Osteocyte (in vitro differentiated cells): ENCODE data around the gene COL23A1. TPM values are rescaled to one million over a fixed set of nuclear protein-coding genes. Genes with fewer than 3 reads are reported as not detected.

ENCODE experiments used
- DNase-seq: peaks from one replicate; pipeline ENCODE4 v3.0.0; 2021; ENCODE audit warnings: mixed read lengths; ENCODE audit not compliant: unreplicated experiment; ENCODE audit errors: extremely low spot score
- H3K27ac Mint-ChIP-seq: one replicate; pipeline ENCODE4 v1.8.0; 2021; ENCODE audit warnings: mild to moderate bottlenecking, mixed read lengths; ENCODE audit not compliant: unreplicated experiment
- H3K27me3 Mint-ChIP-seq: one replicate; pipeline ENCODE4 v1.8.0; 2021; ENCODE audit warnings: mixed read lengths; ENCODE audit not compliant: unreplicated experiment
- H3K36me3 Mint-ChIP-seq: one replicate; pipeline ENCODE4 v1.8.0; 2021; ENCODE audit warnings: mixed read lengths; ENCODE audit not compliant: unreplicated experiment
- H3K4me1 Mint-ChIP-seq: one replicate; pipeline ENCODE4 v1.8.0; 2021; ENCODE audit warnings: mixed read lengths; ENCODE audit not compliant: unreplicated experiment
- H3K4me3 Mint-ChIP-seq: one replicate; pipeline ENCODE4 v1.8.0; 2021; ENCODE audit warnings: mild to moderate bottlenecking, moderate library complexity, mixed read lengths; ENCODE audit not compliant: unreplicated experiment
- H3K9me3 Mint-ChIP-seq: one replicate; pipeline ENCODE4 v1.8.0; 2021; ENCODE audit warnings: mixed read lengths; ENCODE audit not compliant: unreplicated experiment
- CTCF ChIP-seq: fragments of 200-600 bp; sonication (generic); IDR thresholded peaks from 2 replicates; pipeline ENCODE4 v1.5.0; 2021; ENCODE audit warnings: antibody characterized with exemption, mild to moderate bottlenecking, moderate library complexity
- total RNA-seq: library from RNA; stranded (reverse); gene quantifications from 2 replicates; pipeline ENCODE4 v1.2.1, GENCODE V29; 2021

COL23A1 gene
- total RNA-seq, 1 donor from 2014 or later, result not detected

GRCh38 chr5:178343306-178343705, 246.9 kb downstream of the COL23A1 start:
- no peak overlapping the region for H3K4me3 Mint-ChIP-seq
- H3K4me1 Mint-ChIP-seq, result no peaks in the 10 kb centered on the region
- TF ChIP-seq CTCF, result no peak
- no peak overlapping the region for H3K27ac Mint-ChIP-seq
- H3K27me3 Mint-ChIP-seq, result no peaks in the 10 kb centered on the region
- no peaks in the 10 kb centered on the region for H3K9me3 Mint-ChIP-seq
- no peaks in the 10 kb centered on the region for H3K36me3 Mint-ChIP-seq
- DNase-seq, result no peak

GRCh38 chr5:178341851-178342140, 248.4 kb downstream of the COL23A1 start:
- no peak for DNase-seq
- H3K36me3 Mint-ChIP-seq, result no peaks in the 10 kb centered on the region
- no peaks in the 10 kb centered on the region for H3K4me1 Mint-ChIP-seq
- TF ChIP-seq CTCF, result no peak
- no peak overlapping the region for H3K27ac Mint-ChIP-seq
- H3K9me3 Mint-ChIP-seq, result no peaks in the 10 kb centered on the region
- H3K27me3 Mint-ChIP-seq, result no peaks in the 10 kb centered on the region
- no peak overlapping the region for H3K4me3 Mint-ChIP-seq

GRCh38 chr5:178341091-178341850, 248.9 kb downstream of the COL23A1 start:
- no peak for DNase-seq
- no peak overlapping the region for H3K4me3 Mint-ChIP-seq
- no peak for TF ChIP-seq CTCF
- no peak overlapping the region for H3K27ac Mint-ChIP-seq
- no peaks in the 10 kb centered on the region for H3K27me3 Mint-ChIP-seq
- no peaks in the 10 kb centered on the region for H3K36me3 Mint-ChIP-seq
- no peaks in the 10 kb centered on the region for H3K9me3 Mint-ChIP-seq
- H3K4me1 Mint-ChIP-seq, result no peaks in the 10 kb centered on the region

- H3K9me3 Mint-ChIP-seq, result no peaks in the 10 kb centered on the region
- H3K27me3 Mint-ChIP-seq, result no peaks in the 10 kb centered on the region
- H3K36me3 Mint-ChIP-seq, result no peaks in the 10 kb centered on the region
- DNase-seq, result no peak
- H3K27ac Mint-ChIP-seq, result no peak overlapping the region
- no peak overlapping the region for H3K4me3 Mint-ChIP-seq
- no peak for TF ChIP-seq CTCF
- H3K4me1 Mint-ChIP-seq, result no peaks in the 10 kb centered on the region
Measured at GRCh38 chr5:178340637-178341036, 249.6 kb downstream of the COL23A1 start.

- Mint-ChIP-seq H3K27me3 (no peaks in the 10 kb centered on the region), H3K4me1 (no peaks in the 10 kb centered on the region), H3K27ac (no peak overlapping the region), H3K9me3 (no peaks in the 10 kb centered on the region), H3K4me3 (no peak overlapping the region), H3K36me3 (no peaks in the 10 kb centered on the region)
- no peak for TF ChIP-seq CTCF
- no peak for DNase-seq
Measured at GRCh38 chr5:178340187-178340586, 250.0 kb downstream of the COL23A1 start.
